Stimulated activated CD4-positive, alpha-beta T cell treated with anti-CD3 and anti-CD28 coated beads, Interleukin-4, amount 100 ng/mL, for 48 hours (primary cell): ENCODE measurements around the gene ELP2.
"Not testable (repeated sequence)": the region's sequence is repeated elsewhere in the genome, so short reads cannot be mapped to it uniquely, and the experiment has no call there.

Experiments
- DNase-seq, 2 donors: peaks; one replicate each; pipeline ENCODE4 v3.0.0-alpha.2; 2020; ENCODE audit warnings: low read depth in 2 of 2

Gene ELP2

GRCh38 chr18:36187826-36188721, 58.4 kb downstream of the ELP2 start:
- DNase-seq, result no peak

DNA sequence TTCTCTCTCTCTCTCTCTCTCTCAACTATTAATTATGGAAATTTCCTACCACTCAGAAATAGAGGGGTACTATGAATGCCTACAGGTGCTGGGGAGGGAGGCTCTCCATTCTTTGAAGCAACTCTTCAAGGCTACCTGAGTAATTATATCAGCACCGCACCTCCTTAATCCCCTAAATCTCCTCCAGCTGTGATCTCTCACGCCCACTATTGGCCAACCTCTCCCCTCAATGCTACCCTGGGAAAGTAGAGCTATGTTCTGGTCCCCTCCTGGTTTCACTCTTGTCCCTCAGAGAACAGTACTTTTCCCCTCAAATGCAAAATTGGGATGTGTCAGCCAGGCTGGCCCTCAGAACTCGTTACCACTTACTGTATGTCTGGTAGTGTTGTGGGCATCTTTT, 59.2 kb downstream of the ELP2 start:
- no peak for DNase-seq

GRCh38 chr18:36189486-36189885, 59.8 kb downstream of the ELP2 start:
- DNase-seq, result no peak

DNA sequence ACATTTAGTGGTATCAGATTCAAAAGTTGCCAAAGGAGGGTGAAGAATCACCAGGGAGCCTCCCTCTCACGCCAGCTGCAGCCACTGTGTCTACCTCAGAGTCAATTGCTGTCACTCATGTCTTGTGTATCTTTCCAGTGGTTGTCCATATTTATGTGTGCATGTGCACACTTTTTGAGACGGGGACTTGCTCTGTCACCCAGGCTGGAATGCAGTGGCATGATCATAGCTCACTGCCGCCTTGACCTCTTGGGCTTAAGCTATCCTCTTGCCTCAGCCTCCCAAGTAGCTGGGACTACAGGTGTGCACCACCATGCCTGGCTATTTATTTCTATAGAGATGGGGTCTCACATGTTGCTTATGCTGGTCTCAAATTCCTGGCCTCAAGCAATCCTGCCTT, 61.6 kb downstream of the ELP2 start:
- no peak for DNase-seq

GRCh38 chr18:36191711-36192110, 62.0 kb downstream of the ELP2 start:
- DNase-seq, result no peak

- no peak for DNase-seq
Measured at GRCh38 chr18:36194600-36195315, 65.1 kb downstream of the ELP2 start.

- no peak for DNase-seq
Measured at GRCh38 chr18:36195427-36196122, 65.9 kb downstream of the ELP2 start.

DNA sequence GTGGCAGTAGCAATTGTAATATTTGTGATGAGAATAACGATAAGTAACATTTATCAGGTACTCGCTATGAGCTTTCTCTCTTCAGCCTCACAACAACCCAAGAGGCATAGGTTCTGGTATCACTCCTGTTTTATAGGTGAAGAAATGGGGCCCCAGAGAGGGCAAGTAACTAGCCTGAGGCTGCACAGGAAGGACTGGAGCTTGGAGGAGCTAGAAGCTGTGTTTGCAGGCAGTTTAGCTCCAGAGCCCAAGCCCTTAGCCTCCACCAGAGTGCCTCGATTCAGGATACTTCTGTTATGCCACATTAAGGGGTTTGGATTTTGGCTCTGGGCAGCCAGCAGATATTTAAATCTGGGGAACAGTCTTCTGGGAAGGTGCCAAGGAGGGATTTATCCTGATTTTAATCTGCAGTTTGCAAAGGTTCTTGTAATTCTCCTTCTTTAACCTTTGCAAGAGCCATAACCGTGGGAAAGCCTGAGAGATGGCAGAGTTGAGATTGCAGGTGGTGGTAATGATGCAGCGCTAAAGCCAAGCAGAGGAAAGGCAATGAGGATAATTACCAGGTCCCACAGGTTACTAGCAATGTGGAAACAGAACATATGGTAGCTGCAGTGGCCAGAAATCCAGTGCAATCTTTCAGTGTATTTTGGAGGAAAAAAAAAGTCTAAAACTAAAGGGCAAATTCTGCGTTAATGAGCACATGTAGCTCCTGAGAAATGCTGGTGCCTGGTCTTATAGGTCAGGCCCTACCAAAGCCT, 66.7 kb downstream of the ELP2 start:
- DNase-seq, result no peak

- no peak for DNase-seq
Measured at GRCh38 chr18:36197511-36198166, 67.9 kb downstream of the ELP2 start.

GRCh38 chr18:36199691-36200295, 70.1 kb downstream of the ELP2 start:
- DNase-seq, result no peak

DNA sequence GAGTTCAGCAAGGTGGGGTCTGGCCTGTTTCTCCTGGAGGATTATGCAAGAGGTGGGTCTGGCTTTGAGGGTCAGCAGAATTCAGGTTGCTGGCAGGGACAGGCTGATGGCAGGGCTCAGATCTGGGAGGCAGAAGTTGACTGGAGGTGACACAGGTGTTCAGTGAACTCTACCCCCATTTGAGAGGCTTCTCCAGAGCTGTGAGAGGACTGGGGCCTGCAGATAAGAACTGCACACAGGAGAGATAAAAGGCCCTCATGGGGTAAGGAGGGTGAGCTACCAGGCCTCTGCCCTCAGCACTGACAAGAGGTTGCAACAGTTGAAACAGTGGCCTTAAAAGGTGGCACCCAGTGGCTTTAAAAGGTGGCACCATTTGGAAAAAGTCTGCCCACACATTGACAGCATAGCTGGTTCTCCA, 70.7 kb downstream of the ELP2 start:
- no peak for DNase-seq

- no peak for DNase-seq
Measured at GRCh38 chr18:36201765-36202164, 72.1 kb downstream of the ELP2 start.

GRCh38 chr18:36203360-36203895, 73.7 kb downstream of the ELP2 start:
- DNase-seq, result no peak

DNA sequence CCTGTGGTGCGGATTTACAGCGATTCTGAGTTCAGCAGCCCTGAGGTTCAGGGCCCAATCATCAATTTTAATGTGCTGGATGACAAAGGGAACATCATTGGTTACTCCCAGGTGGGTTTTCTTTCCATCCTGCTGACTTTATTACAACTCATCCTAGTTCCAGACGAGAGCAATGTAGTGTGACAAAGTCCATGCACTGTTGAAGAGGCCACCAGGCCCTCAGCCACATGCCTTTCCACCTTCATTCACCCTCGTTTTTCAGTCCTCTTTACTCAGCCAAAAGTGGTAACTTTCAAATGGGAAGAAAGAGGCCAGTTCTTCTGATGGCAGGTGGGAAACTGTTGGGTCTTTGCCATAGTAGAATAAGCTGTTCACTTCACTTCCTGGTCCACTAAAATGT, 75.5 kb downstream of the ELP2 start:
- no peak for DNase-seq

DNA sequence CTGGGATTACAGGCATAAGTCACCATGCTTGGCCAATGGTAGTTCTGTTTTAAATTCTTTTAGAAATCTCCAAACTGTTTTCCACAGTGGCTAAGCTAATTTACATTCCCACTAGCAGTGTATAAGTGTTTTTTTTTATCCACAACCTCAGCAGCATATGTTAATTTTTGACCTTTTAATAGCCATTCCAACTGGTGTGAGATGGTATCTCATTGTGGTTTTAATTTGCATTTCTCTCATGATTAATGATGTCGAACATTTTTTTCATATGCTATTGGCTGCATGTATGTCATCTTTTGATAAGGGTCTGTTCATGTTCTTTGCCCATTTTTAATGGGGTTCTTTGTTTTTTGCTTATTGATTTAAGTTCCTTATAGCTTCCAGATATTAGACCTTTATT, 77.6 kb downstream of the ELP2 start:
- no peak for DNase-seq

GRCh38 chr18:36207969-36208368, 78.3 kb downstream of the ELP2 start:
- not testable (repeated sequence) for DNase-seq

DNA sequence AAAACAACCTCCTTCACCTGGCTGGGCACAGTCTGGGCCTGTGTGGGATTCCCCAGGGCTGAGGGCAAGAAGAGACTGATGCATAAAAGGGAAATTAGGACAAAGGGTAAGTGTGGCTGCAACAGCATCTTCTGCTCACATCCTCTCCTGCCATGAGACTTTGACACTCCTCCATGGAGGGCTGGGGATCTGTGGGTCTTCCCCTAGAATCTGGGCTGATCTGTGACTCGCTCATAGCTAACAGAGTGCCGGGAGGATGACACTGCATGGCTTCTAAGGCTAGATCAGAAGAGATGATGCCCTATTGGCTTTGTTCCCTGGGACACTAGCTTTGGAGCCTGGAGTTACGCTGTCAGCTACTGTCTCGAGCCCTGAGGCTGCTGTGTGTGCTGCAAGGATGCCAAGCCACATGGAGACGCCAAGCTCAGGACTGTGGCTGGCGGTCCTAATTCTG, 81.9 kb downstream of the ELP2 start:
- no peak for DNase-seq

DNA sequence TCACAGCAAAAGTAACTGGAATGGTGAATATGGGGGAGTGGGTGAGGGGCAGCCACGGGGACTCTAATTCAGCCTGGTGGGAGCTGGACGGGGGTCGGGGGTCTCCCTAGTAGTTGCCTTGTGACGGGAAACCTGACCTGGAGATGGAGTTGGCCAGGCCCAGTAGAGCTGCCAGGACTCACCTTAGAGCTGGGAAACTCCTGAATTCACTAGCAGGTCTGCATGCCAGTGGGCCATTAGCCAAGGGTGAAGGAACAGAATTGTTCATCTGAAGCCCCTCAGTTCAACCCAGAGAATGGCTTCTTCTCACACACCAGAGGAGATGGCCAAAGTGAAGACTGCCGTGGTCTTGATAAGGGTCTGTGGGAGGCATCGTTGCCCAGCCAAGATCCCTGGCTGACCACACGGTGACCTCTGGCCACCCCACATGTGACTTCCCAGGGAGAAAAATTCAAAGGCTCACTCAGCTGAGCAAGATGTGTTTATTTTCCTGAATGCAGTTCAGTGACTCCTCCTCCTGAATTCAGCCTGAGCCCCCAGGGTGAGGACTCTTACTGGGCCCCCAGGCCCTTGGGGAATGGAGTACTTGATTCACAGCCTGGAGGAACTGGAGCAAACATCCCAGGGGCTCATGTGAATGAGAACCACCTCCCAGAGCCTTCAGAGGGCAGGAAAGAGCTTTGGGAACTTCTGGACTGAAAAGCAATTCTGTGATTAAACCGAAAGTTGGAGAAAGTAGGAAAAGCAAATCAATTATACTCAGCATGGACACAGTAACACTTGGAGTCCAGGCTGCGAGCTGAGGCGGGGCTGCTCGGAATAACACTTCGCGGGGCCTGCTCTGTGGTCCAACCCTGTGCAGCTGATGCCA, 82.8 kb downstream of the ELP2 start:
- DNase-seq, result no peak

DNA sequence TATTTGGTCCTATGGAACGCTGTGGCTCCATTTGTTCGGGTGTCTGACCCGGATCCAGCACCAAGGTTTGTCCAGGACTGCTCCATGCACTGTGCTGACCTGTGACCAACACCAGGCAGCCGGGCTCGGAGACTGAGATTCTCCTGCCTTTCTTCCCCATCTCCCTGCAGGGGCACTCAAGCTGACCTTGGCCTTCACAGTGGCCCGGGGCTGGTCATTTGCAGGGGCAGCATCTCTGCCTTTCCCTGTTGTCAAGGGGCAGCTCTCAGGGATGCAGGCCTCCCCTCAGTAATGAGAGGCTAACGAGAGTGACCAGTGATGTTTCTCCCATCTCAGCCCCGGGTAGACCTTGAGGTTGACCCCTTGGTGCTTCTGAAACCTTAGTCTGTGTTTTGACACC, 85.1 kb downstream of the ELP2 start:
- DNase-seq, result no peak
